Lower leg skin (tissue), 3 donors: Measurements from ENCODE around the gene HSPBP1.

ENCODE experiments used
- POLR2A ChIP-seq, 2 donors: fragments of 450-650 bp; IDR thresholded peaks; one replicate each; pipeline ENCODE4 v1.6.1; 2016 to 2017; ENCODE audit warnings: antibody characterized with exemption in 2 of 2, mild to moderate bottlenecking in 1 of 2, moderate library complexity in 1 of 2
- TF ChIP-seq, protein P1 (sequence below), 3 donors: fragments of 450-650 bp; IDR thresholded peaks; one replicate each; pipeline ENCODE4 v1.5.1; 2016; ENCODE audit warnings: antibody characterized with exemption in 3 of 3, mild to moderate bottlenecking in 3 of 3, moderate library complexity in 2 of 3

DNA sequence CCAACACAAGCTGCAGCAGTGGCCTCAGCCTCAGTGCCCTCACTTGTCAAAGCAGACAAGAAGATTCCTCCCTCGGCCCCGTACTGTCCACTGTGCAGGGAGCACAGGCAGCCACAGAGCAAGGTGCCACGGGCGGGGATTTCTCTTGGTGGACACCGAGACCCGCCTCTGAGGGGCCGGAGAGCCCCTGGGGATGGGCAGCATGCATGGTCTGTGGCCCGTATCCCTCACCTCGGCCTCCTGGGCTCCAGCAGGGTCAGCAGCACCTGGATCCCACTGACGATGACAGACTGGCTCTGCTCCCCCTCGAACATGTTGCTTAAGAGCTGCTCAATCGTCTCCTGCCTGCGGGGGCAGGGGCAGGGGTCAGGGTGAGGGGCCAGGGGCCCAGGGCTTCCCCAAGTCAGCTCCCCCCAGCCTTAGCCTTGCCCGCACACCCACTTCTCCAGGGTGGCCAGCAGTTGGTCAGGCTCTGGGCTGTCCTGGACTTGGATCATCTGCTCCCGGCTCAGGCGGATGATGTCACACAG is 37.9 kb downstream of the HSPBP1 start:
- TF ChIP-seq, protein P1, sequence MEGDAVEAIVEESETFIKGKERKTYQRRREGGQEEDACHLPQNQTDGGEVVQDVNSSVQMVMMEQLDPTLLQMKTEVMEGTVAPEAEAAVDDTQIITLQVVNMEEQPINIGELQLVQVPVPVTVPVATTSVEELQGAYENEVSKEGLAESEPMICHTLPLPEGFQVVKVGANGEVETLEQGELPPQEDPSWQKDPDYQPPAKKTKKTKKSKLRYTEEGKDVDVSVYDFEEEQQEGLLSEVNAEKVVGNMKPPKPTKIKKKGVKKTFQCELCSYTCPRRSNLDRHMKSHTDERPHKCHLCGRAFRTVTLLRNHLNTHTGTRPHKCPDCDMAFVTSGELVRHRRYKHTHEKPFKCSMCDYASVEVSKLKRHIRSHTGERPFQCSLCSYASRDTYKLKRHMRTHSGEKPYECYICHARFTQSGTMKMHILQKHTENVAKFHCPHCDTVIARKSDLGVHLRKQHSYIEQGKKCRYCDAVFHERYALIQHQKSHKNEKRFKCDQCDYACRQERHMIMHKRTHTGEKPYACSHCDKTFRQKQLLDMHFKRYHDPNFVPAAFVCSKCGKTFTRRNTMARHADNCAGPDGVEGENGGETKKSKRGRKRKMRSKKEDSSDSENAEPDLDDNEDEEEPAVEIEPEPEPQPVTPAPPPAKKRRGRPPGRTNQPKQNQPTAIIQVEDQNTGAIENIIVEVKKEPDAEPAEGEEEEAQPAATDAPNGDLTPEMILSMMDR (IDR thresholded peaks at IDR 0.05), result no peak
- no peak for TF ChIP-seq POLR2A (IDR thresholded peaks at IDR 0.05)
